CD4-positive, alpha-beta T cell treated with Interleukin-15 for 4 hours (primary cell): ENCODE measurements around the gene PIK3R3.

Source experiments
- DNase-seq: peaks from one replicate; pipeline ENCODE4 v3.0.0-alpha.2; 2020; ENCODE audit warnings: low spot score

PIK3R3 gene

DNA sequence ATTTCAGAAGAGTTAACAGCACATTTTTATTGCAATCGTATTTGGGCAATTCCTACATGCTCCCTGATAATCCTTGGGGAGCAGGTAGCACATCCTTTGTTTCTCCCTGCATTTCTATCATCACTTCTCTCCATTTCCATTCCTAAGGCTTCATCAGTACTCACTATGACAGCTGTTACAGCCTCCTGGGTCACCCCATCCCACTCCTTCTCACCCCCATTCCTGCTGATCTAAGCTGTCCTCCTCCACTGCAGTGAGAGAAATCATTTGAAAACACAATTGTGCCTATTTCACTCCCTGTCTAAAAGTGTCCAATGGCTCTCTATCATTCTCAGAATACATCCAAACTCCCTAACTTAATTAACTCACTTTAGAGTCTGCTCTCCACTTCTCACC is 25.5 kb upstream of the PIK3R3 start:
- DNase-seq: no peak

DNA sequence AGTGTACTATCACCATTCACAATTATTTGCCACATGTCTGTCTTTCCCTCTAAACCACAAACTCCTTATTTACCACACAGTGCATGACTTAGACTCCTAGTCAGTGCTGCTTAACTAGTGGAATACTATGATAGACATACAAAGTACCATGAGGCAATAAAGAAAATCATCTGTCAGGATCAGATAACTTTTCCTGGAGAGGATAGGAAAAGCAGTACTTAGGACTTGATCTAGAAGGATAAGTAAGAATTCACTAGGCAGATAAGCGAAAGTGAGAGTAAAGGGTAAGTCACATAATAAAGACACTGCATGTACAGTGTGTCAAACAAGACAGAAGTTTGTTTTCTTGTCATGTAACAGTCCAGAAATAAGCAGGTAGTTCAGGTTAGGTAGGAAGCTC is 21.3 kb upstream of the PIK3R3 start:
- no peak for DNase-seq

DNA sequence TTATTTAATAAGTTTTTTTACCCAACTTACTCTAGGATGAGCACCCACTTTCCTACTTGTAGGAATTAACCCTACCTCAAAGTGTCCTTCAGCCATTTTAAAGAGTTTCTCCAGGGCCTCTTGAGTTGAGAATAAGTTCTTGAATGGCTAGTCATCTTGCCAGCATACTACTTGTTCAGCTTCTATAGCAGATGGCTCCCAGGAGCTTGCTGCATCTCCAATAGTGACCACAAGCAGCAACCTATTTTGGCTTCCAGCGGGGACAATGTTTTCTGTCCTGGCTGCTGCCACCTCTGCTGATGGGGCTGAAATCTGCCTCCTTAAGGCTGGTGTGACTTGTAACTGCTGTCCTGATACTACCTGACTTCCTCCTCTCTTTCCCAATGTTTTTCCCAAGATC is 20.8 kb upstream of the PIK3R3 start:
- no peak for DNase-seq

DNA sequence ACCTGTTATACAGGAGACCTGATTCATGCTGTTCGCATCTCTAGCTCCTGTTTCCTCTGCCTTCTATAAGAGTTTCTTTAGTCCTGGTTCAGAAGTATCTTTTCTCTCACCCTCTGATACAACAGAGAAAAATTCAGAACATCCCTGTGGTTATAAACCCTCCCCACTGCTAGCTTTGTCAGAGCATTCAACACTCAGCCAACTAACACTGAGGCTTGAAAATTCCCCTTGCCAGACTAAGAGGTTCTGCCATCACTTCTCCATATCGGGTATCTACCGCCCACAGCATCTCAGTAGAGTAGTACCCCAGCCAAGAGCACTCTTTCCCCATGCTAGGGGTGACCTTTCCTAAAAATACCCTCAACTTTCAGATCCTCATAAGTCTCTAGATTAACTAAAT is 19.6 kb upstream of the PIK3R3 start:
- DNase-seq: no peak

DNA sequence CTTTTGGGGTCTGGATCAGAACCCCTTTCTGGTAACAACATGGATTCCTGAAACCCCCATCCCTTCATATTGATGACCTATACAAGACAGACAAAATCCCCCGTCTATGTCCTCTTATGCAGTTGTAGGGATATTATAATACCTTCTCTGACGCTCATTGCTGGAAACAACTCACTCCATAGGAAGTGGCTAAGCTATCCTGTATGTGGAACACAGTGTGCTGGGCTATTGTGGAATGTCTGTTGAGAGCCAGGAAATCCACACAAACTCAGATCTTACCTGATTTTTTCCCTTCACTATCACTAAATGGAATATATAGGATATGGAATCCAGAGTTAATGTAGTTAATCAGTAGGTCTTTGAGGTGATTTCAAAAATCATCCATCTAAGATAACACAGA is 17.7 kb upstream of the PIK3R3 start:
- no peak for DNase-seq

DNA sequence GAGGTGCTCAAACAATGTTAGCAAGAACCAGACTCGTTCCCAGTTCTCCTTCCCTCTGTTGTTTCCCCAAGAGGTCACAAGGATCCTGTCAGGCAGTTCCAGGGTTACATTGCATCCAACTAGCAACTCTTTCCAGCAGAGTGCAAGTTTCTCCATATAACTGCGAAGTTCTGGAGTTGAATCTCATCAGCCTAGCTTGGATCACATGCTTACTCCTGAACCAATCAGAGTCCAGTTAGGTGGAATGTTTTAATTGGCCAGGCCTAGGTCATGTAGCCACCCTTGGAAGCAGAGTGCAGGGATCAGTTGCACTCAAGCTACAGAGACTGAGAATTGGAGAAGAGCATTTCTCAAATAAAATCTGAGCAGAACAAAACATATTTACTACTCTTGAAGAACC is 15.9 kb upstream of the PIK3R3 start:
- no peak for DNase-seq

DNA sequence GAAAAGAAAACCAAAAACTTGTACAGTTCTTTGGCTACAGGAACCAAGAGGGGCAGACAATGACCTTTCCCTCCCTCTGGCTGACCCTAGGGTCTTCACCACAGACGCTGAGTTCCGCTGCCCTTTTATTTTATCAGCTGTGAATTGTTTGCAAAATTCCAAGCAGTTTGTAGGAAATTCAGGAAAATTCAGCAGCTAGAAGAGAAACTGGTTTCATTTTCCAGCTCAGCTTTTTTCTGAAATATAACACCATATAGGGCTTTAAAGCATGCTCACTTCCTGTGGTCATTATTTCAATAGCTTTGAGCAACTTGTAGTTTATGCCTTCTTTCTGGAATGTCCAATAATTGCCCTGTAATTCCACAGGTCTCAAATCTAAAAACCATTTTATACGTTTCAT is 5.5 kb upstream of the PIK3R3 start:
- no peak for DNase-seq

DNA sequence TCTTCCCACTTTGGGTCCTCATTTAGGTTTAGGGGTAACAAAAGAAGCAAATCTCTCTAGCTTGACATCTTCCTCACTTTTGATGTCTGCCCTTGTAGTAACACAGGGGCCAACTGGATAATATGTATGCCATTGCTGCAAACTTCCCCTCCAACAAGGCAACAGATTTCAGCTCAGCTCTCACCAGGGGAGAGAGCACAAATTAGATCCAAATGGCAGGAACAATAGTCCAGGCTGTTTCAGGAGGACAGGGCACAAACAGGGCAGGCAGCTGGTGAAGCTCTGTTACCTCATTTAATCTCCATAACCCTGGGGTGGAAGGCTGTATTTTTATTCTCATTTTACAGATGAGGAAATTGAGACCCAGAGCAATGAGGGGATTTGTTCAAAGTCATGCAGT is 4.3 kb upstream of the PIK3R3 start:
- no peak for DNase-seq

DNA sequence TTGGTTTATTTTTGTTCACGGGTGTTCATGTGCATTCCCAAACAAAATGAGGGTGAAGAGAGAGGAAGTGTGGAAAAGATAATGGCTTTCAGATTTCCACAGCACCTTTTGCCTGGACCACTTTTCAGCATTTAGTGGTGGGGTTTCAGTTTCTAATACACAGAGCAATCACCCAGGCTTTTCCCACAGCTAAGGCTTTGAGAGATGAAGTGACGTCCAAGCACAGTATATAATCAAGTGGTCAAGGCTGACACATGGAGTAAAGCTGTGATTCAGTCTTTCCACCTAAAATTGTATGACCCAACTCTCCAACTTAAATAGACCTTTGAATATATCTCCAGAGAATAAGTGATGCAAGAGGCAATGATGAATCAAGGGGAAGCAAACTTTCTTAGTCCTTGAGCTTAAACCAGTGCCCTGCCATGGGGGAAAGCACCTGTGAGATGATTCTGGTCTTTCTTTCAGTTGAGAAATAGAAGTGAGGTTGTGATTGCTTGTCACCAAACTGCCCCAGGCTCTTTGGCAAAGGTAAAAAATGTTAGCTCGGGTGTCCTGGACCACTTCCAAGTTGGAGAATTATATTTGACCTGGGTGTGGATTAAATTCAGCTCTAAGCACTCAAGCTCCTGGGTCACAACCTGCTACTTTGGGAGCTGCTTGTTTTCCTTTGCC is 2.4 kb upstream of the PIK3R3 start:
- DNase-seq: no peak

DNA sequence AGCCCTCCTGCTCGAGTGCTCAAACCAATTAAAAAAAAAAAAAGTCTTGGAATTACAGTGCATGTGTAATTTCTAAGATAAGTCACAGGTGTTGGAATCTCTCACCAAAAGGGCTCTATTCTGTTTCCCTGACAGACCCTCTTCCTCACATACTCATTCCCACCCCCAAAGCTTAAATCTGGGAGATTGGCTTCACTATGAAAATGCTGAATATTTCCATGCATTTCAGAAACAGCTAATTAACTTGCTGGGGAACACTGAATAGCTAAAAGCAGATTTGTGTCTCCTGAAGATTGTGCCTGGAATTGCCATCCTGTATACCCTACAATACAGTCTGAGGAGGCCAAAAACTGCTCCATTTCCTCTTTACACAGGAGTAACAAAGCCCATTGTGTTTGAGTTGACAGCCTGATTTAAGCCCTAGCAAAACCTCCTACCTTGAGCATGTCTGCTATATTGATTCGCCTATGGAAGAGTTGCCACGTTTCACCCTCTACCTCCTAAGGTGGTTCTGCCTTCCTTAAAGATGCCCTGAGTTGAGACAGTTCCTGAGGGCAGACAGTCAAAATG is 1.4 kb upstream of the PIK3R3 start:
- DNase-seq: no peak

DNA sequence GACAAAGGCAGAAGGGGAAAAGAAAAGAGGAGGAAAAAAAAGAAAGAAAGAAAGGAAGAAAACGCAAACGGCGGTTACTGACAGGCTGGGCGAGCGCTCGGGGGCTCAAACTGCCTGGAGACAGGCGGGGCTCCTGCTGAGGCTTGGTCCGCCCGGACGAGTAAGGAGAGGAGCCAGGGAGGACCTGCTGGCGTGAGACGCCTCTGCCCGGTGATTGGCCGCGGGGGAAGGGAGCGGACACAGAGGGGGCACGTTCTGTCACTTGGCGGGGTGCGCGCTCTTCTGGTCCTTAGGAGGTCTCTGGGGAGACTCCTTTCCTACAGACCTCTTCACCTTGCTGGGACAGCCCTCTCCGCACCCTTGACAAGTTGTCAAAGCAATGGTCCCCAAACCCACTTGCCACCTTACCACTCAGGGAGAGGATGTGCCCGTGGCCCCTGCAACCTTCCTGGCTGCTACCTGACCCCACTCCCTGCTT is 791 bp upstream of the PIK3R3 start:
- no peak for DNase-seq

DNA sequence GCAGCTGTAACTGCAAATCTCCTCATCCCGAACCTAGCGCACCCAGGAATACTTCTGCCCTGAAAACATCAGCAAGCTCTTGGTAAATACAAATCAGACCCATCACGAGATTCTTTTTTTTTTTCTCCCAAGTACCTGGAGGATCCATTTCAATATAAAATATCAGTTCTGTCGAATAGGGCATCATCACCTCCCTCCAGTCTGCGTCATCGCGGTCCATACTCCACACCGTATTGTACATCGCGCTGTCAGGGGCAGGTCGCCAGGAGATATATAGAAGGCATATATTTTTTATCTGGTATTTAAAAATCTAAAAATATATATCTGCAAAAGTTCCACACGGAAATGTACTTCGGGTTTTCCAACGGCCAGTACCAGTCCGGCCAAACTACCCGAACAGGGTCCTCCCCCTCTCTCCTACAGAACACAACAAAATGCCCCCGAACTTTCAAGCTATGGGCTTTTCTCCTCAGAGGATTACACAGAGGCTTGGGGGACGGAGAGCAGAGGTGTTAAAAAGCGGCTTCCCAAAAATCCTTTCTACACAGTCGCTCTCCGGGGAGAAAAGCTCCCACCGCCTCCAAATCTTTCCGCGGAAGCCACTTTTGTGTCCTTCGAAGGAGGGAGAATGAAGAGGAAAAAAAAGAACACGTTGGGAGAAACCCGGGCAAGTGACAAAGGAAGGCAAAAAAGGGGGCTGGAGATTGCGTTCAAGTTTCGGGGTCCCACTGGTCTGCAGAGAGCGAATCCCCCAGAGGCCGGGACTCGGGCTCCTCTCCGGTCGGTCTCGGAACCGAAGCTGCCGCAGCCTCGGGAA is 509 bp downstream of the PIK3R3 start:
- peak; percentile 30 for DNase-seq

DNA sequence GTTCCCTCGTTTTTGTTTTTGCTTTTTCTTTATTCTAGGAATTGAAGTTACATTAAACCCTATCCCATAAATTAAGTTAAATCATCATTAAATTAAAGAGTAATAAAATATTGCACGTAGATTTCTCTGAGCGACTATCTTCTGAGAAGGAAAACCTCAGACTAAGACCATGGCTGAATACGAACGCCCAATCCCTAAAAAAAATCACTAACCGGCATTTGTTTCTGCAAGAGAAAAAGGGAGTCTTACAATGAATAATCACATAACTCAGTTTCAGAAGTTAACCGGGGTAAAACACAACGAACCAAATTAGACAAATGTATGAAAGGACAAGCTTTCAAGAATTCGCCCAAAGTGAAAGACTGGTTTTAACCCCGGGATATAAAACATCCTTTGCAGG is 1.3 kb downstream of the PIK3R3 start:
- DNase-seq: no peak

DNA sequence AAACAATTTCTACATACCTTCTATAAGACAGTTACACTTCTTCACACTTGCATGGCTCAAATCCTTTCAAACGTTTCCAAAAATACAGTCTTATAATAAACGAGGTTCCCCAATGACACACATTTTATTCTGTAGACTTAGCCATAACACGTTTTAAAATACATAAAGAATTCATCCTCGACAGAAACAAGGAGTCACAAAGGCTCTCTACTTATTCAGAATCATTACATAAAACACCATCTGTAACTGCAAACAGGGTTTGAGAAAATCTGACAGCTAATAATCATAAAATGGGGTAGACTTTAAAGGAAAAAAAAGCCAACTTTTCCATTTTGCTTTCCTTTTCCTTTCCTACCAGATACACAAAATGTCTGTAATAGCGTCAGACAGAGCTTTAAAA is 1.8 kb downstream of the PIK3R3 start:
- DNase-seq: no peak

DNA sequence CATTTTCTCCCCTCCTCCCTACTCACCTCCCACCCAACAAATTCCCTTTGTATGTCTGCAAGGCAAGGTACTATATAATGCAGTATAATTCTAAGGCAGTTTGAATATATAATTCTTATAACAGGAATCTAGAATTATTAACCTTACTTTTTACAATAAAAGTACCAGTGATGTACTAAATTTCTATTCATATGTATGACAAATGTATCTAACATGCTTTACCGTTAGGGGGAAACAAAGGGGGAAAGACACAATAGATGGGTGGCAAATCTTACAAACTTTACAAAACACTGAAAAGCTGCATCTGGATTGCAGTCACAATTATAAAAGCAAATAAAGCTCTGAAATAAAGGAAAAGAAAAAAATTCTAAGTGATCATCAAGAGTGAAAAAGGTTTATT is 2.3 kb downstream of the PIK3R3 start:
- DNase-seq: no peak

DNA sequence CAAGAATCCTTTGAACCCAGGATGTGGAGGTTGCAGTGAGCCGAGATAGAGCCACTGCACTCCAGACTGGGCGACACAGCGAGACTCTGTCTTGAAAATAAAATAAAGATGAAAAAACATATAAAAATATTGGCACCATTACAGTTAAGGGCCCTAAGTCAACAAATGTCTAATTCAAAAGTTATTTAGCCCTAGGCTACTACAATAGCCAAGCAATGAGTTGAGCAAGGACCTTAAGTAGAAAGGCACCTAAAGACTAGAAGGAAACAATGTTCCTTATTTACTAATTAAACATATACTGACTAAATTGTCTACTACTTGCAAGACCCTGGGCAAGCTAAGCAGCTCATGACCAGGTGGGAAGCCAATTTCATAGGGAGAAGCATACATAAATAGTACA is 4.1 kb downstream of the PIK3R3 start:
- DNase-seq: no peak

DNA sequence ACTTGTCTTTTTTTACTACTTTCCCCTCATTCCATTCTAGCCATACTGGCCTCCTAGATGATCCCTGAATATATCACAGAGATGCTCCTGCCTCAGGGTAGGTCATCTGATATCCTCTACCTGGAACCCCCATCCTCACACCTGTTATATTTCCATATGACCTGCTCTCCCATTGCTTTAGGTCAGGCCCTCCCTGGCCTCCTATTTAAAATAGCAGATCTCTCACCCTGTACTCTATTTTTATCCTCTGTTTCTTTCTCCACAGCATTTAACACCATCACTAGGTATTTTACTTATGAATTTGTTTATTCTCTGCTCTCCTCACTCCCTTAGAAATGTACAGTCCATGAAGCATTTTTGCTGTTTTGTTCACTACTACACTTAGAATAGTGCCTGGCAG is 13.6 kb downstream of the PIK3R3 start:
- no peak for DNase-seq

DNA sequence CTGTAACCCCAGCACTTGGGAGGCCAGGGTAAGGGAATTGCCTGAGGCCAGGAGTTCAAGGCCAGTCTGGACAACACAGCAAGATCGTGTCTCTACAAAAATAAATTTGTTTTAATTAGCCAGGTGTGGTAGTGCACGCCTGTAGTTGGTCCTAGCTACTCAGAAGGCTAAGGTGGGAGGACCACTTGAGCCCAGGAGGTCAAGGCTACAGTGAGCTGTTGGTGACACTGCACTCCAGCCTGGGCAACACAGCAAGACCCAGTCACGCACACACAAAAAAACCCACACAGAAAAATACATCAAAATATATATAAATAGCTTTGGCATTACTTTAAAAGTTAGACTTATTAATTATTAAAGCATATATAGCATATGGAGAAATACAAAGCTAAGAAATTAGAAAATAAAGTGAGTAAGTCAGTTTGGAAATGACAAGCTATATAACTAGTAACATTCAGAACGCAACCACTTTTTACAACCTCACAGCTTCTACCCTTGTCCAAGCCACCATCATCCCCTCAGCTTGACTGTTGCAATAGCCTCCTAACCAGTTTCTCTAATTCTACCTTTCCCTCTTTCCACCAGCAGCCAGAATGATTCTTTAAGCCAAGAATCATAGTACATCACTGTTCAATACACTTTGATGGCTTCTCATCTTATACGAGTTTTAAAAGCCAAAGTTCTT is 14.5 kb downstream of the PIK3R3 start:
- no peak for DNase-seq

DNA sequence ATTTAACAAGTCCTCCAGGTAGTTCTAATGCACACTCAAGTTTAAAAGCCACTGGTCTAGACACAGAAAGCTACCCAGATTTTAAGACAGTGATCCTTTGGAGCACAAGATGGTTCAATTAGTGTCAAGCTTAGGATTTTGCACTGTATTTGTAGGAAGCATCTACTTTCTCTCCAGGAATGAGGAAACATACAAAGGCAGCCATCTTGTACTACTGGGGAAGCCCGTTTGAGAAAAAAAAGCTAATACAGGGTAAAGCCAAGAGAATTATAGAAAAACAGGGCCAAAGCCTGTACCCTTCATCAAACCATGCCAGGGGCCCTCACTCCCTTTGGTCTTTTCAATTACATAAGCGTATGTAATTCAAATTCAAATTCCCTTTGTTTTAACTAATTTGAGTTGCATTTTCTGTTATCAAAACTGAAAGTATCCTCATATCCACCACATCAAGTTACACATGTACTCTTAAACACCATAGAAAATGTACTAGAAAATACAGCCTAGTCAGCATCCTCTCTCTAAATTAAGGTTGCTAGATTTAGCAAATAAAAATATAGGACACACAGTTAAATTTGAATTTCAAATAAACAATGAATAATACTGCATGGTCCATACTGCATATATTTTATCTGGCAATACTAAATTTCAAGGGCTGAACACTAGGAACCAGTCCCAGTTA is 17.4 kb downstream of the PIK3R3 start:
- DNase-seq: no peak

DNA sequence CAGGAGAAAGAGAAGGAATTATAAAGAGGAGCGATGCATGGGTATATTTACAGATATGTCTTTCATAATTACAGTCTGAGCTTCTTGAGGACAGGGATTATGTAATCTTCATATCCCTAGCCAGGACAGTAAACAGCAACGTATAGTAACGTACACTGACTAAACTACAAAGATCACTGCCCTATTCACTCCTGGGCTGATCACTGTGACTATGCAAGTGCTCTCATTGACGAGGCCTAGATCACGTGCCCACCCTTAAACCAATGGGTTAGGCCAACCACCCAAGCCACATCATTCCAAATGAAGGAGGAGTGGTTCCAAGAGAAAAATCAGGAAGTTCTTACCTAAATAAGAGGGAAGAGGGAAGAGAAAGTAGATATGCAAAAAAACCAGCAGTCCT is 18.5 kb downstream of the PIK3R3 start:
- DNase-seq: no peak

DNA sequence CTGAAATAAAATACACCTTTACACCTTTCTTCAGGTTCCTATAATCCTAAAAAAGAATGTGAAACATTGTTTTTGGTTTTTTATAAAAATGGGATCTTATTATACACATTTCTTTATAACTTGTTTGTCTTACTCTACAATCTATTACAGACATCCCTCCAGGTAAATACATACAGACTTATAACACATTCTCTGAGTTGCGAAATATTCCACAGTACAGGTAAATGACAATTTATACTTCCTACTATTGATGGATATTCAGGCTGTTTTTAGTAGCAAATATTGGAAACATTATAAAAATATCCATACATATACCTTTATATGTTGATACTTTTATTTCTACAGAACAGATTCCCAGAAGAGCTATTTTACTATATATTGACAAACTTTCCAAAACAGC is 20.3 kb downstream of the PIK3R3 start:
- no peak for DNase-seq

DNA sequence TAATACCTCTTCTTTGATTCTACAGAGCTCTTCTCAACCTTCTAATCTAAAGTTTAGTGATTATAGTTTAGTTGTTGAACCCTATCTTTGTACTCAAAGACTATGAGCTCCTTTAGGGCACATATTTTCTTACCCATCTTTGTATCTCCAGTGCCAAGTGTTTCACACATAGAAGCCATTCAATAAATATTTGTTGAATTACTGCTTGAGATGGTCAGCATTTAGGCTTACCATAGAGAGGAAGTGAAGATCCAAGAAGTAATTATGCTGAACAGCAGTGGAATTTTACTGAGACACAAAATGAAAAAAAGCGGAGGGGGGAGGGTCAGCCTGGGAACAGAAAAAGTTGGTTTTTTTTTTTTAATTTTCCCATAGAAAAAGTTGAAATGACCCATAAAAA is 21.9 kb downstream of the PIK3R3 start:
- DNase-seq: no peak
